DMS153 treated with DMSO at 0.1 percent for 48 hours (cell line): ENCODE results near the gene MALAT1.

Experiments
- DNase-seq: peaks from one replicate; lab custom pipeline; 2025; ENCODE audit not compliant: unreplicated experiment; lab: John Stamatoyannopoulos, UW

The MALAT1 gene

GRCh38 chr11:65554842-65555430 lies 56.1 kb downstream of the MALAT1 start:
- no peak for DNase-seq

- no peak for DNase-seq
Measured at GRCh38 chr11:65555693-65556231, 56.9 kb downstream of the MALAT1 start.
